Right cardiac atrium (tissue), 5 donors: ENCODE data around the gene PRICKLE3. TPM values are rescaled to one million over a fixed set of nuclear protein-coding genes. Genes with fewer than 3 reads are reported as not detected.
"Not testable (repeated sequence)": the region's sequence is repeated elsewhere in the genome, so short reads cannot be mapped to it uniquely, and the experiment has no call there.

Source experiments
- ATAC-seq, 2 donors: fragments of 200-7000 bp; cut with Tn5 transposase; one replicate each; pipeline versions ENCODE4 v1.8.0 to v1.9.1; 2020; ENCODE audit warnings: moderate library complexity in 2 of 2, mild to moderate bottlenecking in 1 of 2
- DNase-seq, 3 donors: peaks; one replicate each; pipeline ENCODE4 v3.0.0-alpha.2; 2020
- H3K27ac ChIP-seq: one replicate; pipeline ENCODE4 v1.5.1; 2013; ENCODE audit warnings: mild to moderate bottlenecking, low read length, control low read depth, moderate library complexity
- H3K27me3 ChIP-seq: one replicate; pipeline ENCODE4 v1.6.1; 2013; ENCODE audit not compliant: control insufficient read depth, insufficient read depth
- H3K4me1 ChIP-seq: one replicate; pipeline ENCODE4 v1.6.1; 2013; ENCODE audit warnings: low read length; ENCODE audit not compliant: control insufficient read depth, insufficient read depth
- H3K4me3 ChIP-seq: one replicate; pipeline ENCODE4 v1.5.1; 2013; ENCODE audit warnings: low read length, control low read depth
- H3K9me3 ChIP-seq: one replicate; pipeline ENCODE4 v1.6.1; 2013; ENCODE audit warnings: low read length; ENCODE audit not compliant: control insufficient read depth
- WGBS: extraction: QIAGEN DNeasy Blood & Tissue Kit; methylation state at CpG from one replicate; pipeline ENCODE4 v1.1.7; 2013; 5-methylcytosine and 5-hydroxymethylcytosine counted together
- intact Hi-C, 4 donors: fragments of 100-400 bp; cut with DNase I; formaldehyde crosslinking; loops; one replicate each; pipeline versions ENCODE4 v1.11.0 to v1.14.0; 2022 to 2023
- polyA plus RNA-seq: library from polyadenylated mRNA; stranded (reverse); fragments of 200-250 nt; gene quantifications from one replicate; pipeline ENCODE4 v1.2.3, GENCODE V29; 2013
- total RNA-seq, 4 donors: library from RNA; stranded (reverse); fragmentation: NEBNext Ultra II Directional; extraction: Animal tissue kit (Norgen Biotek cat#: 25700); gene quantifications; one replicate each; pipeline ENCODE4 v1.2.1, GENCODE V29; 2021
- donor health status: healthy with polysubstance abuse.
- donor health status: DM: no; HTN: yes; CAD: no.
- donor health status: DM: no; HTN: no; CAD: no.
- donor health status: DM: no; HTN: yes; CAD: no; lungs with severe emphysema.
- donor health status: DM: yes; HTN: yes; CAD: no.

PRICKLE3 gene
- total and polyA plus RNA-seq, 5 donors, result 8.5 to 12.1 (median 10.7) TPM

GRCh38 chrX:49179358-49179757 is 6.8 kb downstream of the PRICKLE3 start:
- Histone ChIP-seq H3K9me3 (no peaks in the 10 kb centered on the region), H3K27me3 (no peaks in the 10 kb centered on the region), H3K27ac (no peak overlapping the region), H3K4me3 (no peak overlapping the region), H3K4me1 (no peaks in the 10 kb centered on the region)
- WGBS, result 88% methylated on average over 2 of the region's 2 CpGs
- intact Hi-C loops, result no loop called here
- DNase-seq, result peak in 1 of 3 donors; percentile 1
- no peak for ATAC-seq

DNA sequence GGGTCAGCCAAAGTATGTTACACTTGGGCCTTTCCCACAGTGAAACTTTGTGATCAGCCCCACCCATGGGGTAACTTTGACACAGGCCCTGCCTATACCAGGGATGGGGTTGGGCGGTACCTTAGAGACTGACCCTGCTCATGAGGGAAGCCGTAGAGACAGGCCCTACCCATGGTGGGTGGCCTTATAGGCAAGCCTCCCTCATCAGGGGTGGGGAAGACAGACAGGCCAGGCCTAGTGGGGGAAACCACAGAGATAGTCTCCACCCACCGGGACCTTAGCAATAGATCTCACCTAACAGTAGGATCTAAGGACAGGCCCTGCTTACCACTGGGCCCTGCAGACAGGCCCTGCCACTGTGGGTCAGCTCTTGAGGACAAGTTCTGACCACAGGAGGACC is 7.6 kb downstream of the PRICKLE3 start:
- ATAC-seq, result no peak
- intact Hi-C loops, result no loop called here
- WGBS, result 93% methylated on average over 3 of the region's 3 CpGs

GRCh38 chrX:49177873-49178480 is 8.2 kb downstream of the PRICKLE3 start:
- H3K4me1 ChIP-seq, result peaks cover 3% of the 10 kb centered on the region
- ATAC-seq (peak in 1 of 2 donors; percentile 12), DNase-seq (no peak)
- H3K27ac ChIP-seq, result no peak overlapping the region
- no peaks in the 10 kb centered on the region for H3K9me3 ChIP-seq
- no peaks in the 10 kb centered on the region for H3K27me3 ChIP-seq
- intact Hi-C loops, result no loop called here
- WGBS, result 90% methylated on average over 23 of the region's 23 CpGs
- H3K4me3 ChIP-seq, result no peak overlapping the region

More for the DNA sequence above, 7.6 kb downstream of the PRICKLE3 start:
- H3K4me1 ChIP-seq, result no peaks in the 10 kb centered on the region
- DNase-seq, result no peak
- no peaks in the 10 kb centered on the region for H3K9me3 ChIP-seq
- no peak overlapping the region for H3K4me3 ChIP-seq
- H3K27ac ChIP-seq, result no peak overlapping the region
- H3K27me3 ChIP-seq, result no peaks in the 10 kb centered on the region

GRCh38 chrX:49177338-49177833 is 8.8 kb downstream of the PRICKLE3 start:
- ATAC-seq, result peak; percentile 5 to 28
- WGBS, result 89% methylated on average over 4 of the region's 4 CpGs
- DNase-seq, result no peak
- peaks cover 4% of the 10 kb centered on the region for H3K4me1 ChIP-seq
- H3K27me3 ChIP-seq, result no peaks in the 10 kb centered on the region
- no peaks in the 10 kb centered on the region for H3K9me3 ChIP-seq
- intact Hi-C loops, result no loop called here
- no peak overlapping the region for H3K27ac ChIP-seq
- no peak overlapping the region for H3K4me3 ChIP-seq

DNA sequence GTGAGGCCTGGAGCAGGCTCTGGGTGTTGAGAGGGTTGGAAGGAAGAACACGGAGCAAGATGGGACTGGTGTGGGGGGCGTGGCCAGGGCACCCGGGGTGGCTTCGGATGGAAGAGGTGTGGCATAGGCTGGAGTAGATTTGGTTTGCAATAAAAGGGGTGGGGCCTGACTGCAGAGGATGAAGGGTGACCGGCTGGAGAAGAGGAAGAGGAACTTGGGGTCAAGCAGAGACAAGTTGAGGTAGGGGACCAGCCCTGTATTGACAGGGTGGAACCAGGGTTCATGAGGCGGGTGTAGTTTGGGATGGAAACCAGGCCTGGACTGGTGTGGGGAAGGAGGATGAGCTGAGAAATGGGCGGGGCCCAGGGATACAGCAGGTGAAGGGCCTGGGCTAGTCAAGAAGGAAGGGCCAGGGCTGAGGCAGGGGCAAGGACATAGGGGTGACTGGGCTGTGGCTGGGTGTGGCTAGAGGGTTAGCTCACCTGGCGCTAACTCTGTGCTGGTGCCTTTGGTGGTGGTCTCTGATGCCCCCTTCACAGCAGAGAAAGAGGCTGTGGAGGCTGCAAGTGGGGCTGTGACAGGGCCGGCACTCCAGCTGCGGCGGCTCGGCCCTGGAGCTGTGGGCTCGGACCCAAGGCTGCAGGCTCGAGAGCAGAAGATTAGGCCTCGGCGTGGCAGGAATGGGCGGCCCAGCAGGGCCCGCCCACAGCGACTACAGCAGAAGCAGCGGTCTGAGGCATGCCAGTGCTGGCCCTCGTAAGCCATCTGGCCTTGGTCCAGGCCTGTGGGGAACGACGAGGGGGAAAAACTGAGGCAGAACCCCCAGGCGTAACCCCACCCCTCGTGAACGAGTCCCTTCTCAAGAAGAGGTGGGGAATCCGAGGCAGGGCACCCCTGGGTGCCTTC is 9.5 kb downstream of the PRICKLE3 start:
- Histone ChIP-seq H3K4me3 (no peak overlapping the region), H3K4me1 (peaks cover 4% of the 10 kb centered on the region), H3K27me3 (no peaks in the 10 kb centered on the region), H3K9me3 (no peaks in the 10 kb centered on the region), H3K27ac (no peak overlapping the region)
- intact Hi-C loops, result no loop called here
- ATAC-seq (peak in 1 of 2 donors; percentile 23), DNase-seq (peak in 2 of 3 donors; percentile 75)
- whole genome bisulfite sequencing, result 57% methylated on average over 27 of the region's 27 CpGs

- intact Hi-C loops, result no loop called here
- peaks cover 4% of the 10 kb centered on the region for H3K4me1 ChIP-seq
- 89% methylated on average over 43 of the region's 43 CpGs for WGBS
- no peak overlapping the region for H3K4me3 ChIP-seq
- peak in 2 of 3 donors; percentile 54 to 68 for DNase-seq
- ATAC-seq, result no peak
- no peaks in the 10 kb centered on the region for H3K27me3 ChIP-seq
- H3K27ac ChIP-seq, result no peak overlapping the region
- H3K9me3 ChIP-seq, result no peaks in the 10 kb centered on the region
Measured at GRCh38 chrX:49175435-49176274, 10.5 kb downstream of the PRICKLE3 start.

- no peaks in the 10 kb centered on the region for H3K9me3 ChIP-seq
- WGBS, result 60% methylated on average over 3 of the region's 3 CpGs
- H3K27me3 ChIP-seq, result no peaks in the 10 kb centered on the region
- no peak overlapping the region for H3K4me3 ChIP-seq
- H3K4me1 ChIP-seq, result peaks cover 4% of the 10 kb centered on the region
- ATAC-seq (no peak), DNase-seq (peak in 1 of 3 donors; percentile 1)
- no peak overlapping the region for H3K27ac ChIP-seq
- intact Hi-C loops, result no loop called here
Measured at GRCh38 chrX:49174723-49175122, 11.4 kb downstream of the PRICKLE3 start.

DNA sequence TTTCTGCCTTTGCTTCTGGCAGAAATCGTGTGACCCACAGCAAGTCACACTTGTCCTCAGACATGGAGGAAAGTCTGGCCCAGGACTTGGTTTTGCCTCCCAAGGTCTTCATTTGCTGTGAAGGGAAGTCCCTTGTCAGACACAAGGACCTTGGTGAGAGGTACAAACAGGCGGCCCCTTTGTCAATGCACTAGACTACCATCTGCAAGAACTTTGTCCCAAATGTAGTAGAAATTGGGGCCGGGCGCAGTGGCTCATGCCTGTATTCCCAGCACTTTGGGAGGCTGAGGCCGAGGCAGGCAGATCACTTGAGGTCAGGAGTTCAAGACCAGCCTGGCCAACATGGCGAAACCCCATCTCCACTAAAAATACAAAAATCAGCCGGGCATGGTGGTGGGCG is 12.6 kb downstream of the PRICKLE3 start:
- H3K4me1 ChIP-seq, H3K4me3 ChIP-seq, intact Hi-C loops, H3K9me3 ChIP-seq, ATAC-seq, H3K27me3 ChIP-seq: not testable (repeated sequence)
- WGBS, result 94% methylated on average over 8 of the region's 8 CpGs
- H3K27ac ChIP-seq, result peak overlapping the region; percentile 21
- DNase-seq, result peak in 1 of 3 donors; percentile 30

DNA sequence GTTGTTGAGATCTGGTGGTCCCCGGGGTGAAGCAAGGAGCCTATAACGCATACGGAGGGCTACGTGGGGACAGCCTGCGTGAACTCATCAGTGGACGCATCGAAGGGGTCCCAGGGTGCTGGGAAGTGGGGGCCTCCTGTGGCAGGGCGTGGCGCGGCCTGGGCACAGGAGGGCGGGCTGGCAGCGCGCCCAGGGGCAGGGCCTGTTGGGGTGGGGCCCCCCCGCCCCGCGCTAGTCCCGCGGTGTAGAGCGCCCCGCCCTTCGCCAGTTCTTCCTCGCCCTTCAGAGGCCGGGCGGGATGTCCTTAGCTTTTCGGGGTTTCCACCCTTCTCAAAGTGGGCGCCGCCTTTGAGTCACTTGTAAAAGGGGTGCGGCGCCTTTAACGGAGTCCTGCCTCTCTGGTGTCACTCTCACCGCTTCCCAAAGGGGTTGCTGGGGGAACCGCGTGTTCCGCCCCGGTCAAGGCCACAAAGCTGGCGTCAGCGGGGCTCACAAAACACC is 13.8 kb downstream of the PRICKLE3 start:
- peaks cover 4% of the 10 kb centered on the region for H3K4me1 ChIP-seq
- under 1% methylated on average over 36 of the region's 37 CpGs for WGBS
- peak; percentile 74 to 90 (median 87) for DNase-seq
- peak overlapping the region; percentile 81 for H3K27ac ChIP-seq
- intact Hi-C loops, result no loop called here
- no peaks in the 10 kb centered on the region for H3K27me3 ChIP-seq
- ATAC-seq, result peak; percentile 80 to 82
- peak overlapping the region; percentile 55 for H3K4me3 ChIP-seq
- no peaks in the 10 kb centered on the region for H3K9me3 ChIP-seq

DNA sequence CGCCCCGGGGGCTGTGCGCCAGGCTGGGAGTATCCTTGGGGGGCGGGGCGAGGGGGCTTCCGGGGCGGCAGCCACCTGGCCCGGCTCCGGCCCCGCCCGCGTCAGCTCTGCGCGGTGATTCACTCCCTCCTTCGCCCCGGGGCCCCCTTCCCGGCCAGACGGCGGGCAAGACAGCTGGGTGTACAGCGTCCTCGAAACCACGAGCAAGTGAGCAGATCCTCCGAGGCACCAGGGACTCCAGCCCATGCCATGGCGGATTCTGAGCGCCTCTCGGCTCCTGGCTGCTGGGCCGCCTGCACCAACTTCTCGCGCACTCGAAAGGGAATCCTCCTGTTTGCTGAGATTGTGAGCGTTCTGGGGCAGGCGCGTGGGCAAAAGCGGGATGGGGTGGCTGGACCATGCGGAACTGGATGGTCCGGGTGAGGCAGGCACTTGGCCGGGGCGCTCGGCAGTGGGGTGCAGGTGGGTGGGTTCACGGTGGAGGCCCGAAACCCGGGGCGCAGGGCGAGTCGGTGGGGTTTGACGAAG is 14.4 kb downstream of the PRICKLE3 start, which contains the start of gene PLP2:
Gene PLP2, plus strand, starts transcription at position 147 of the 528 bp plus-strand sequence. Its CDS starts 103 bp downstream, at position 250.
- no peaks in the 10 kb centered on the region for H3K27me3 ChIP-seq
- peak within 1 kb of the TSS; percentile 55 for H3K4me3 ChIP-seq
- no peaks in the 10 kb centered on the region for H3K9me3 ChIP-seq
- peak within 1 kb of the TSS; percentile 81 for H3K27ac ChIP-seq
- peaks cover 4% of the 10 kb centered on the region for H3K4me1 ChIP-seq
- intact Hi-C loops, result no loop called here
- peak; percentile 68 to 81 (median 77) for DNase-seq
- ATAC-seq, result peak; percentile 41 to 58
- under 1% methylated on average over 44 of the region's 46 CpGs for WGBS
